Endothelial cell of umbilical vein (primary cell): ENCODE results near the gene ATP2A2. TPM values are rescaled to one million over a fixed set of nuclear protein-coding genes. Genes with fewer than 3 reads are reported as not detected.

Experiments used
- BruUV-seq: library from RNA; stranded (reverse); fragments of 400-500 nt; replicated peaks from 2 replicates; lab custom pipeline; 2021; lab: Mats Ljungman, UMichigan
- CTCF ChIA-PET: fragments of 300-600, 350-600 bp; sonication (Branson Sonifier 250); formaldehyde crosslinking; loops from one replicate; lab custom pipeline; 2021; ENCODE audit warnings: antibody characterized with exemption, inconsistent platforms; lab: Charles Lee
- POLR2A ChIA-PET: fragments of 300-600, 350-600 bp; sonication (Branson Sonifier 250); formaldehyde crosslinking; loops from one replicate; lab custom pipeline; 2021; ENCODE audit warnings: antibody characterized with exemption, inconsistent platforms; lab: Charles Lee
- DNase-seq: peaks from one replicate; pipeline ENCODE4 v3.0.0-alpha.2; 2011; ENCODE audit warnings: low read depth, low spot score
- FAIRE-seq: peaks from 2 replicates; lab custom pipeline; 2011; peaks lifted over from hg19 to GRCh38; lab: Jason Lieb, UNC
- H2AFZ ChIP-seq: 2 replicates; pipeline ENCODE4 v1.6.0; 2012; ENCODE audit warnings: low read depth, low read length, control low read depth, inconsistent platforms
- H3K27ac ChIP-seq: 2 replicates; pipeline ENCODE4 v1.5.1; 2011; ENCODE audit warnings: low read depth, mild to moderate bottlenecking, control low read depth, low read length, moderate library complexity; ENCODE audit not compliant: insufficient read depth
- H3K27me3 ChIP-seq, 2 experiments: 2 replicates each; pipeline versions ENCODE4 v1.6.0 to v1.6.1; 2011; ENCODE audit warnings: low read length in 2 of 2, mixed read lengths in 1 of 2; ENCODE audit not compliant: control insufficient read depth in 2 of 2, insufficient read depth in 2 of 2
- H3K36me3 ChIP-seq, 2 experiments: 2 replicates in 1 of 2; 3 replicates in 1 of 2; pipeline ENCODE4 v1.5.1; 2011; ENCODE audit warnings: low read length in 2 of 2, mild to moderate bottlenecking in 1 of 2, moderate library complexity in 1 of 2; ENCODE audit not compliant: control insufficient read depth in 2 of 2, insufficient read depth in 2 of 2; ENCODE audit errors: extremely low read depth in 1 of 2
- H3K4me1 ChIP-seq: 3 replicates; pipeline ENCODE4 v1.5.1; 2011; ENCODE audit warnings: mild to moderate bottlenecking, low read length; ENCODE audit not compliant: control insufficient read depth, insufficient read depth; ENCODE audit errors: extremely low read depth
- H3K4me2 ChIP-seq: 2 replicates; pipeline ENCODE4 v1.6.1; 2011; ENCODE audit warnings: low read length, control low read depth, mixed read lengths; ENCODE audit not compliant: insufficient read depth
- H3K4me3 ChIP-seq, 3 experiments: fragments of 200-600 bp in 1 of 3; sonication (generic), shearing (Covaris generic) in 1 of 3; replicated peaks in 1 of 3; 2 replicates each; pipeline ENCODE4 v1.5.1; 2011 to 2016; ENCODE audit warnings: control low read depth in 3 of 3, low read length in 3 of 3, mild to moderate bottlenecking in 2 of 3, inconsistent platforms in 1 of 3, low read depth in 1 of 3, moderate library complexity in 1 of 3; ENCODE audit not compliant: insufficient read depth in 1 of 3
- H3K79me2 ChIP-seq: 2 replicates; pipeline ENCODE4 v1.6.0; 2012; ENCODE audit warnings: low read length, inconsistent platforms; ENCODE audit not compliant: control insufficient read depth, insufficient read depth
- H3K9ac ChIP-seq: replicated peaks from 2 replicates; pipeline ENCODE3; 2011; ENCODE audit warnings: low read length, control low read depth; ENCODE audit not compliant: insufficient read depth; ENCODE audit errors: extremely low read depth
- H3K9me1 ChIP-seq: replicated peaks from 3 replicates; pipeline ENCODE4 v1.6.0; 2011; ENCODE audit warnings: mild to moderate bottlenecking, low read length; ENCODE audit not compliant: control insufficient read depth, insufficient read depth; ENCODE audit errors: extremely low read depth
- H3K9me3 ChIP-seq: replicated peaks from 2 replicates; pipeline ENCODE4 v1.5.1; 2012; ENCODE audit warnings: low read length, inconsistent platforms; ENCODE audit not compliant: control insufficient read depth, insufficient read depth
- H4K20me1 ChIP-seq: replicated peaks from 2 replicates; pipeline ENCODE3; 2011; ENCODE audit warnings: mild to moderate bottlenecking, low read length; ENCODE audit not compliant: control insufficient read depth, insufficient read depth; ENCODE audit errors: extremely low read depth
- EZH2 ChIP-seq: IDR thresholded peaks from 2 replicates; pipeline ENCODE4 v1.6.1; 2012; ENCODE audit warnings: borderline replicate concordance, low read depth, mild to moderate bottlenecking, moderate library complexity, low read length, inconsistent platforms; ENCODE audit not compliant: severe bottlenecking
- FOS ChIP-seq: IDR thresholded peaks from 2 replicates; pipeline ENCODE4 v1.6.1; 2011; ENCODE audit warnings: mild to moderate bottlenecking, low read length, moderate library complexity, borderline replicate concordance; ENCODE audit not compliant: insufficient read depth
- GATA2 ChIP-seq: IDR thresholded peaks from 2 replicates; pipeline ENCODE4 v1.7.0; 2011; ENCODE audit warnings: low read depth, mild to moderate bottlenecking, moderate library complexity, mixed read lengths, low read length; ENCODE audit not compliant: insufficient read length, insufficient read depth
- JUN ChIP-seq: IDR thresholded peaks from 2 replicates; pipeline ENCODE4 v1.6.1; 2011; ENCODE audit warnings: borderline replicate concordance, low read depth; ENCODE audit not compliant: insufficient read length, insufficient read depth
- MYC ChIP-seq: IDR thresholded peaks from one replicate; pipeline ENCODE4 v1.6.1; 2011; ENCODE audit warnings: mild to moderate bottlenecking, low read depth, low read length
- POLR2A ChIP-seq: IDR thresholded peaks from 2 replicates; pipeline ENCODE4 v1.6.1; 2012; ENCODE audit warnings: low read depth, mild to moderate bottlenecking, control low read depth, low read length
- POLR2AphosphoS5 ChIP-seq: IDR thresholded peaks from 2 replicates; pipeline ENCODE4 v1.6.1; 2012; ENCODE audit warnings: low read depth, mild to moderate bottlenecking, control low read depth, low read length, moderate library complexity; ENCODE audit not compliant: insufficient read depth
- dilution Hi-C: fragments of 300-500 bp; cut with MboI; formaldehyde crosslinking; loops from one replicate; pipeline ENCODE4 v1.15.0; 2019; ENCODE audit warnings: low sequenced_read_pairs; ENCODE audit not compliant: extremely low pct_ligation_motif_present
- intact Hi-C: fragments of 100-400 bp; cut with micrococcal nuclease; formaldehyde crosslinking; loops from one replicate; pipeline ENCODE4 v1.10.0; 2022
- polyA plus RNA-seq, 4 experiments: library from polyadenylated mRNA; depleted of rRNA in 3 of 4; stranded (reverse) in 3 of 4; unstranded in 1 of 4; fragments of >200 nt; gene quantifications; 2 replicates each; pipeline versions ENCODE4 v1.2.1 to v1.2.3, GENCODE V29; 2011 to 2012; ENCODE audit warnings: missing spikeins in 1 of 4
- total RNA-seq: library from RNA; stranded (reverse); gene quantifications from 2 replicates; pipeline ENCODE4 v1.2.3, GENCODE V29; 2021
- TF ChIP-seq, protein P1 (sequence below), 2 donors: IDR thresholded peaks; 1 replicate in 1 of 2; 2 replicates in 1 of 2; pipeline ENCODE4 v1.5.1; 2011; ENCODE audit warnings: low read length in 2 of 2, mild to moderate bottlenecking in 2 of 2, moderate library complexity in 2 of 2, control low read depth in 1 of 2, inconsistent platforms in 1 of 2, low read depth in 1 of 2; ENCODE audit not compliant: insufficient read depth in 1 of 2; ENCODE audit errors: extremely low read depth in 1 of 2
- TF ChIP-seq, protein P2 (sequence below): IDR thresholded peaks from 2 replicates; pipeline ENCODE4 v1.6.1; 2011; ENCODE audit not compliant: insufficient read depth, insufficient read length

The ATP2A2 gene
- total and polyA plus RNA-seq, 2 donors (not counting 3 experiments of a cell fraction or from before 2014, with no cell fraction given): 102 to 239 TPM

DNA sequence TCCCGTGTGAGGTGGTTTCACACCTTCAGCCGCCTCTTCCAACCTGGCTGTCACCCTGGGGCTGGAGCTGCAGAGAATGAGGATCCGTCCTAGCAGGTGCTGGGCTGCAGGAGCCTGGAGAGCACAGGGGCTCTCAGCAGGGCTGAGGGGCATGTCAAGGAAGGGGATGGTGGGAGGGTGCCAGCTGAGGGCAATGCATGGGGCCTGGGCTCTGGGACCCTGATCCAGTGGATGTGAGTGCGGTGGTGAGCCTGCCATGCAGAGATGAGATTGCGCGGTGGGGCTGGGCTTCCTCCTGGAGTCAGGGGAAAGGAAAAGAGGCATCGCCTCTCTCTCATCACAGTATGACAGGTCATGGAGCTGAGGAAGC, 91.0 kb downstream of the ATP2A2 start:
- no TSS peak for BruUV-seq
- intact Hi-C loops: no loop called here
- H3K27ac ChIP-seq: no peak overlapping the region
- H3K79me2 ChIP-seq: no peaks in the 10 kb centered on the region
- H3K36me3 ChIP-seq: peaks cover 31 to 33% of the 10 kb centered on the region in 2 experiments
- H3K9ac ChIP-seq: no peak overlapping the region
- CTCF ChIA-PET: interaction anchor here (1.7 to 2.2 kb wide), 2 partner anchors 18 to 59 kb away, joined by 7 read pairs; no protein-coding TSS in a partner anchor
- H3K9me1 ChIP-seq: no peaks in the 10 kb centered on the region
- H2AFZ ChIP-seq: no peak overlapping the region
- no peaks in the 10 kb centered on the region for H3K9me3 ChIP-seq
- POLR2A ChIA-PET: no interaction called here
- TF ChIP-seq POLR2AphosphoS5 (peak; percentile 3), FOS (no peak)
- H3K27me3 ChIP-seq: no peaks in the 10 kb centered on the region
- DNase-seq (no peak), FAIRE-seq (no peak)
- no peak overlapping the region for H3K4me3 ChIP-seq
- no peak overlapping the region for H3K4me2 ChIP-seq
- no peaks in the 10 kb centered on the region for H4K20me1 ChIP-seq
- dilution Hi-C loops: no loop called here
- H3K4me1 ChIP-seq: no peaks in the 10 kb centered on the region

DNA sequence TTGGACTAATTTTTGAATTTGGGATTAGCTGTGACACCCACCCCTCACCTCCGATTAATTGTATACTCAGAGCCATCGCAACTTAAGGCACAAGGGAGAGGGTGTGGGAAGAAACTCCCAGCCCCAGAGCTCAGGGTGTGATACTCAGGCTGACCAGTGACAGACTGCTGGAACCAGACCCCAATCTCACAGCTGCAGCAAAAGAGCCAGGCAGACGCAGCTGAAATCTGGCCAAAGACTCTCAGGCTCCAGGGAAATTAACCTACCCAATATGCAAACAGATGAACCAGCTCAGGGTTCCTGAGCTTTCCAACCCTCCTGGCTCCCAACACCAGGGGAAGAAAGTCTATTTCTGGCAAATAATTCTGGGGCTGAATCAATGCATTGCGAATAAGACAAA, 92.0 kb downstream of the ATP2A2 start:
- Histone ChIP-seq H2AFZ (no peak overlapping the region), H3K9me3 (no peaks in the 10 kb centered on the region), H3K9me1 (no peaks in the 10 kb centered on the region), H3K27ac (no peak overlapping the region), H4K20me1 (no peaks in the 10 kb centered on the region), H3K27me3 (no peaks in the 10 kb centered on the region), H3K36me3 (peaks cover 31 to 39% of the 10 kb centered on the region in 2 experiments), H3K4me3 (no peak overlapping the region), H3K79me2 (no peaks in the 10 kb centered on the region), H3K9ac (no peak overlapping the region), H3K4me1 (no peaks in the 10 kb centered on the region), H3K4me2 (no peak overlapping the region)
- dilution Hi-C loops (no loop called here), intact Hi-C loops (no loop called here)
- TF ChIP-seq JUN: no peak
- TF ChIP-seq, protein P1, sequence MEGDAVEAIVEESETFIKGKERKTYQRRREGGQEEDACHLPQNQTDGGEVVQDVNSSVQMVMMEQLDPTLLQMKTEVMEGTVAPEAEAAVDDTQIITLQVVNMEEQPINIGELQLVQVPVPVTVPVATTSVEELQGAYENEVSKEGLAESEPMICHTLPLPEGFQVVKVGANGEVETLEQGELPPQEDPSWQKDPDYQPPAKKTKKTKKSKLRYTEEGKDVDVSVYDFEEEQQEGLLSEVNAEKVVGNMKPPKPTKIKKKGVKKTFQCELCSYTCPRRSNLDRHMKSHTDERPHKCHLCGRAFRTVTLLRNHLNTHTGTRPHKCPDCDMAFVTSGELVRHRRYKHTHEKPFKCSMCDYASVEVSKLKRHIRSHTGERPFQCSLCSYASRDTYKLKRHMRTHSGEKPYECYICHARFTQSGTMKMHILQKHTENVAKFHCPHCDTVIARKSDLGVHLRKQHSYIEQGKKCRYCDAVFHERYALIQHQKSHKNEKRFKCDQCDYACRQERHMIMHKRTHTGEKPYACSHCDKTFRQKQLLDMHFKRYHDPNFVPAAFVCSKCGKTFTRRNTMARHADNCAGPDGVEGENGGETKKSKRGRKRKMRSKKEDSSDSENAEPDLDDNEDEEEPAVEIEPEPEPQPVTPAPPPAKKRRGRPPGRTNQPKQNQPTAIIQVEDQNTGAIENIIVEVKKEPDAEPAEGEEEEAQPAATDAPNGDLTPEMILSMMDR (IDR thresholded peaks at IDR 0.05; ENCODE audit: extremely low read depth in 1 of 2, insufficient read depth in 1 of 2, low read depth in 1 of 2, low read length in 2 of 2): no peak
- no peak for TF ChIP-seq FOS
- TF ChIP-seq EZH2: no peak
- no peak for TF ChIP-seq POLR2A
- TF ChIP-seq, protein P2, sequence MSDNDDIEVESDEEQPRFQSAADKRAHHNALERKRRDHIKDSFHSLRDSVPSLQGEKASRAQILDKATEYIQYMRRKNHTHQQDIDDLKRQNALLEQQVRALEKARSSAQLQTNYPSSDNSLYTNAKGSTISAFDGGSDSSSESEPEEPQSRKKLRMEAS: no peak
- no peak for TF ChIP-seq POLR2AphosphoS5
- TF ChIP-seq GATA2: no peak
- TF ChIP-seq MYC: no peak
- ChIA-PET CTCF (interaction anchor here (1.3 to 2.2 kb wide), 3 partner anchors 9 to 58 kb away, joined by 4 to 7 read pairs (median 5); no protein-coding TSS in a partner anchor), POLR2A (interaction anchor here (1.3 kb wide), 1 partner anchor 19 kb away, joined by 3 read pairs; no protein-coding TSS in a partner anchor)
- BruUV-seq: no TSS peak
- DNase-seq (no peak), FAIRE-seq (no peak)
